Fibroblast of the aortic adventitia (primary cell): ENCODE results near the gene TRRAP. TPM values are rescaled to one million over a fixed set of nuclear protein-coding genes. Genes with fewer than 3 reads are reported as not detected.

Experiments used
- DNase-seq: peaks from one replicate; pipeline ENCODE4 v3.0.0-alpha.2; 2010; ENCODE audit warnings: low read depth
- H3K4me3 ChIP-seq: 2 replicates; pipeline ENCODE4 v1.5.1; 2011; ENCODE audit warnings: low read depth, mild to moderate bottlenecking, control low read depth, low read length, moderate library complexity
- total RNA-seq: library from RNA; depleted of rRNA; stranded (reverse); fragments of >200 nt; gene quantifications from 2 replicates; pipeline ENCODE4 v1.2.3, GENCODE V29; 2012; ENCODE audit warnings: low replicate concordance
- TF ChIP-seq, protein P1 (sequence below): IDR thresholded peaks from 2 replicates; pipeline ENCODE4 v1.5.1; 2011; ENCODE audit warnings: mild to moderate bottlenecking, low read length, control low read depth, inconsistent platforms; ENCODE audit not compliant: insufficient read depth

TRRAP gene
- 9.6 and 17.4 TPM in 2 replicates for total RNA-seq

DNA sequence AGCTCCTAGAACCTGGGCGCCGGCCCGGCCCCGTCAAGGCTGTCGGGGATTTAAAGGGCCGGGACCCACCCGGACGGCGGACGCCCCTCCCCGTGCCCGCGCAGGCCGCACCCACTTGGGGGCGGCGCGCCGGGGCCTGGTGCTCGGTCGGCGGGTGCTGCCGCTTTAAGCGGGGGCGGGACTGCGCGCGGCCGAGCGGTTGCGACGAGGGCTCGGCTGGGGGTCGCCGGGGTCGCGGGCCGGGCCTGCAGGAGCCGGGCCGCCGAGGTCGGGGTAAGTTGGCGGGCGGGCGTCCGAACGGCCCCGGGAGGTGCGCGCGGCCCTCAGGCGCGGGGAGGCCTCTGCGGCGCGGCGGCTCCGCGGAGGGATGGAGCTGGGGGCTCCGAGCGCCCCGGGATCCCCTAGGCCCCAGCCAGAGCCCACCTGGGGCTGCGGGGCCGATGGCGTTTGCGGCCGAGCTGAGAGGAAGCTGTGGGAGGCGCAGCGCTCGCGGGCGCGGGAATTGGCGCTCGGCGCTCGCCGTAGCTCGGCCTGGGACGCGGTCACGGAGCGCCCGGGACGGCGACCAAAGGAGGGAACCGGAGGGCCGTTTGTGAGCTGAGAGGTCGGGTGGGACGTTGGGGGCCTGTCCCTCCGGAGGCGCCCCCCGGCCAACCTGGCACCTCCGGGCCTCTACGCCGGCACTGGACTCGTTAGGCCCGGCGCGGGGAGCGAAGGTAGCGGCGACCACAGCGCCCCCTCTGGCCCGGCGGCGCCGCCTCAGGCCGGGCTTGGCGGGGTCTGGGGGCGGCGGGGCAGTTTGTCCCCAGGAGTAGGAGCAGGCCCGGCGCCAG lies at the start of gene TRRAP:
TRRAP (plus strand) TSS at position 168 of the 833 bp plus-strand sequence. CDS start 2,619 bp downstream, outside the sequence.
- H3K4me3 ChIP-seq: peak within 1 kb of the TSS; percentile 94
- DNase-seq: peak; percentile 64
- TF ChIP-seq, protein P1, sequence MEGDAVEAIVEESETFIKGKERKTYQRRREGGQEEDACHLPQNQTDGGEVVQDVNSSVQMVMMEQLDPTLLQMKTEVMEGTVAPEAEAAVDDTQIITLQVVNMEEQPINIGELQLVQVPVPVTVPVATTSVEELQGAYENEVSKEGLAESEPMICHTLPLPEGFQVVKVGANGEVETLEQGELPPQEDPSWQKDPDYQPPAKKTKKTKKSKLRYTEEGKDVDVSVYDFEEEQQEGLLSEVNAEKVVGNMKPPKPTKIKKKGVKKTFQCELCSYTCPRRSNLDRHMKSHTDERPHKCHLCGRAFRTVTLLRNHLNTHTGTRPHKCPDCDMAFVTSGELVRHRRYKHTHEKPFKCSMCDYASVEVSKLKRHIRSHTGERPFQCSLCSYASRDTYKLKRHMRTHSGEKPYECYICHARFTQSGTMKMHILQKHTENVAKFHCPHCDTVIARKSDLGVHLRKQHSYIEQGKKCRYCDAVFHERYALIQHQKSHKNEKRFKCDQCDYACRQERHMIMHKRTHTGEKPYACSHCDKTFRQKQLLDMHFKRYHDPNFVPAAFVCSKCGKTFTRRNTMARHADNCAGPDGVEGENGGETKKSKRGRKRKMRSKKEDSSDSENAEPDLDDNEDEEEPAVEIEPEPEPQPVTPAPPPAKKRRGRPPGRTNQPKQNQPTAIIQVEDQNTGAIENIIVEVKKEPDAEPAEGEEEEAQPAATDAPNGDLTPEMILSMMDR: peak; percentile 66

DNA sequence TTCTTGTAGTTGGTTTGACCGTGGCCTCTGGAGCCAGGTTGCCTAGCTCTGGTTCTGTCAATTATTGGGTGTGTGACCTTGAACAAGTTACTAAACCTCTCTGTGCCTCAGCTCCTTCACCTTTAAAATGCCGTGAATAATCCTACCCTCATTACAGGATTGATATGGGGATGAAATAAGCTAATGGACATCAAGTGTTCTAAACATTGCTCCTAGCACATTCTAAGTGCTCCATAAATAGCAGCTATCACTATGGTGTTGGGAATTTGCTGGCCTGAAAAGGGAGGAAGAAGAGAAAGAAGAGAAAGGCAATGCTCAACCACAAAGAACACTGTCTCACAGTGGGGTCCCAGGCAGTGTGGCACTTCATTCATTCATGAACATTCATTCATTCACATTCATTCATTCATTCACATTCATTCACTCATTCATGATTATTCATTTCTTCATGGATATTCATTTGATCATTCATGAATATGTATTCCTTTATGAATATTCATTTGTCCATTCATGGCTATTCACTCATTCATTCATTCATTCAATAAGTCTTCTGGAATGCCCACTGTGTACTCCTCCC lies 47.3 kb upstream of the TRRAP start:
- TF ChIP-seq, protein P1: no peak
- no peak overlapping the region for H3K4me3 ChIP-seq
- no peak for DNase-seq

DNA sequence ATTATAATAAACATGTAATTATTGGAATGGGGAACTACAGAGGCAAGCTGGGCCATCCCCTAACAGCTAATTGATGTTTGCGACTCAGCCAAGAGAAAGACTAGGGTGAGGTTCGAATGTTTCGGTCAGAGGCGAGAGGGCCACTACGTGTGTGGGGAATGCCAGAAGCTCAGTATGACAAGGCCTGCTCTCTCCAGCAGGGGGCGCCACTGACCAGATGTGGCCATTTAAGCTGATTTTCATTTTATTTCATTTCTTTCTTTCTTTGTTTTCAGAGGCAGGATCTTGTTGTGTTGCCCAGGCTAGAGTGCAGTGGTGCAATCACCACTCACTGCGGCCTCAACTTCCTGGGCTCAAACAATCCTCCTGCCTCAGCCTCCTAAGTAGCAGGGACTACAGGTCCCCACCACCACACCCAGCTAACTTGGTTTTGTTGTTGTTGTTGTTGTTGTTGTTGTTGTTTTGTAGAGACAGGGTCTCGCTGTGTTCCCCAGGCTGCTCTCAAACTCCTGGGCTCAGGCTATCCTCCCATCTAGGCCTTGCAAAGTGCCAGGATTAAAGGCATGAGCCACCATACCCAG lies 46.6 kb upstream of the TRRAP start:
- TF ChIP-seq, protein P1: peak; percentile 51
- H3K4me3 ChIP-seq: no peak overlapping the region
- peak; percentile 28 for DNase-seq

DNA sequence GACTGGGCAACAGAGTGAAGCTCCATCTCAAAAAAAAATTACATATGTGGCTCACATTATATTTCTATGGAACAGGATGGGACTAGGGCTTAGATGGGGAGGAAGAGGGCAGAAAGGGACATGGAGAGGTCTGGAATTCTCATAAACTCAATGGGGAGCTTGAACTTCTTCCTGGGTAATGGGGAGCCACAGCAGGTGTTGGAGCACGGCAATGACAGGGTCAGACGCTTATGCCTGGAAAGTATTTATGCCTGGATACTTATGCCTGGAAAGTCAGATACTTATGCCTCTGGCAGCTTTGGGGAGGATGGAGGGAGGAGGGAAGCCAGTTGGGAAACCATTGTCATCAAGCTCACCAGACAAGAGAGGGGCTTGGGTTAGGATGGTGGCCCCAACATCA lies 45.3 kb upstream of the TRRAP start:
- TF ChIP-seq, protein P1: no peak
- DNase-seq: no peak
- H3K4me3 ChIP-seq: no peak overlapping the region

DNA sequence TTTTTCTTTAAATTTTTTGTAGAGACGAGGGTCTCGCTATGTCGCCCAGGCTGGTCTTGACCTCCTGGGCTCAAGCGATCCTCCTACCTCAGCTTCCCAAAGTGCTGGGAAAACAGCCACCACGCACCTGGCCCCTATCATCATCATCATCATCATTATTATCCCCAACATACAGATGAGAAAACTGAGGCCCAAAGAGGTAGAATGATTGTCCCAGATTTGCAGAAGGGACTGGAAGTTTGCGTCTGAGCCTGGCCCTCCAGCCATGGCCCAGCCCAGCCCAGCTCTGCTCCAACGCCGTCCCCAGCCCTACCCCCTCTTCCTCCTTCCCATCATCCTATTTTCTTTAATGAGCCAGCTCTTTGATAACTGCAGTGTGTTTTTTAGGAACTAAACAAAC lies 43.4 kb upstream of the TRRAP start:
- H3K4me3 ChIP-seq: no peak overlapping the region
- TF ChIP-seq, protein P1: no peak
- no peak for DNase-seq

DNA sequence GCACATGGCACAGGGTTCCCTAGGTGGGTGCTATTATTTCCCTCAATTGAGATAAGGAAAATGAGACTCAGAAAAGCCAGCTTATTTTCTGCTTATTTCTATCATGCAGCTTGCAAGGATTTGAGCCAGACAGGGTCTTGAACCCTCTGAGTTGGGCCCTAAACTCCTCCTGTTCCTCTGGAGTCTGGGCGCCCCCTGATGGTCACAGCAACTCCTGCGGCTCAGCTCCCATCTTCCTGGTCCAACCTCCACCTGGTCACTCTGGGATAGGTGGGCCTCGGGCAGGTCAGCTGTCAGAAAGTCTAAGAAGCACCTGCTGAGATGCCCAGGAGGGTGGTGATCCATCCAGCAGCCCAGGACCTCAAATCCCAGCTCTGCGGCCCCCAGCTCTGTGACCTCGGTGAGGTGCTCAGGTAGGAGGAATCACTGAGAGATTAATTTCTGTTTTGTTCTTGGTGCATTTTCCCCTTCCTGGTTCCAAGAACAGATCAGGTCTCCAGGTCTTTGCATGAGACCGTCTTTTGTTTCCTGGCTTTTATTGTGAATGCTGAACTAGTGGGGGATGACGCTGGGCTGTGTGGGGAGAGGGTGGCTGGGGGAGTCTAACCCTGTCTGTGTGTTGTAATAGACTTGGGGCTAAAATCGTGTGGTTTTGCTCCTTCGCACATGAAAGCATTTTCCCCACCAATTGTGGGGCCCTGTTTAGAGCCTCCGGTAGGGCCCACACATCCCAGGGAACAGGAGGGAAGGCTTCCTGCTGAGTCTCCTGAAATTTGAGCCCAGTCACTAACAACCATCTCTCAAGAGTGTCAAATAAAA lies 41.3 kb upstream of the TRRAP start:
- TF ChIP-seq, protein P1: peak; percentile 65
- H3K4me3 ChIP-seq: no peak overlapping the region
- DNase-seq: peak; percentile 21
